Measurements from ENCODE around the gene D2HGDH.
"Not testable (repeated sequence)": the region's sequence is repeated elsewhere in the genome, so short reads cannot be mapped to it uniquely, and the experiment has no call there.

D2HGDH gene

GRCh38 chr2:241817821-241818215 lies 83.4 kb downstream of the D2HGDH start:
- DNase-seq (ENCODE audit: extremely low read depth in 1 of 2, low read depth in 1 of 2): not testable (repeated sequence)

All from stimulated activated CD8-positive, alpha-beta memory T cell treated with anti-CD3 and anti-CD28 coated beads, Interleukin-7, amount 100 ng/mL, for 48 hours (primary cell).